ENCODE results near the gene ANKRD11. TPM values are rescaled to one million over a fixed set of nuclear protein-coding genes. Genes with fewer than 3 reads are reported as not detected.

Gene ANKRD11
- total RNA-seq, 1 experiment from 2014 or later, result 266 TPM

DNA sequence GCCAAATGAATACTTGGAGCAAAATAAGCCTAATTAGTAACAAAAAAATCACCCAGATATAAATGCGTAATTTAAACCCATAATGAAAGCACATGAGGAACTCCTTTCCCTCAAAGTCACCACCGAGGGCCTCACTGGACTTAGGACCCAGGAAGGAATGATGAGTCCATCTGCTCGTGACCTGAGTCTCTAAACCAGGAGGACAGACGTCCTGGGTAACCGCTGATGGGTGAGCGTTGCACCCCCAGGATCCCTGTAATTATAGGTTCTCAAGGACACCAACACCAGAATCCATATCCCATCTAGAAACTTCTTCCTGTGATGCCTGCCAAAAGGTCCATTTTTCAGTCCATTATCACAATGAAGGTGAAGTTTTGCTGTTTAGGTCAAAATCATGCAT lies 151.5 kb downstream of the ANKRD11 start:
- Histone ChIP-seq H3K4me2 (ENCODE audit: low read length) (peak overlapping the region; percentile 21; the same call in 1 of the 2 replicates), H3K4me3 (replicated peaks in 1 of 2; ENCODE audit: low read depth in 1 of 2, low read length in 2 of 2) (no peak overlapping the region), H2AFZ (ENCODE audit: low read depth, low read length, poor library complexity, severe bottlenecking) (no peak overlapping the region), H3K4me1 (ENCODE audit: control insufficient read depth in 1 of 2, insufficient read depth in 2 of 2, low read length in 2 of 2) (peaks cover 31 to 48% of the 10 kb centered on the region in 2 experiments), H3K9ac (ENCODE audit: low read length) (0 out of 2 replicates have a peak overlapping the region, but pooled peaks have one; percentile 9), H3K27me3 (ENCODE audit: insufficient read depth, low read length) (no peaks in the 10 kb centered on the region), H3K79me2 (ENCODE audit: insufficient read depth, low read length) (peaks cover 100% of the 10 kb centered on the region), H3K9me2 (ENCODE audit: insufficient read depth) (no peaks in the 10 kb centered on the region), H3K9me3 (ENCODE audit: control insufficient read depth in 1 of 2, insufficient read depth in 1 of 2, low read depth in 1 of 2, low read length in 2 of 2) (no peaks in the 10 kb centered on the region), H3K27ac (ENCODE audit: low read depth, low read length) (no peak overlapping the region), H4K20me1 (ENCODE audit: insufficient read depth) (peaks cover 35% of the 10 kb centered on the region; the same call in 1 of the 2 replicates), H3K36me3 (ENCODE audit: control insufficient read depth in 1 of 2, insufficient read depth in 2 of 2, low read length in 2 of 2) (no peaks in the 10 kb centered on the region)
- ATAC-seq (no peak), DNase-seq (ENCODE audit: low read depth, low spot score) (no peak)
- ChIA-PET CTCF (no interaction called here), POLR2A (no interaction called here), RAD21 (ENCODE audit: low non-redundant PET in 1 of 2, low total read pairs in 2 of 2, uncharacterized antibody in 2 of 2, unreplicated experiment in 2 of 2) (no interaction called here)
- no TSS peak for BruUV-seq (replicated peaks)
- TF ChIP-seq, protein P1, sequence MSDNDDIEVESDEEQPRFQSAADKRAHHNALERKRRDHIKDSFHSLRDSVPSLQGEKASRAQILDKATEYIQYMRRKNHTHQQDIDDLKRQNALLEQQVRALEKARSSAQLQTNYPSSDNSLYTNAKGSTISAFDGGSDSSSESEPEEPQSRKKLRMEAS (IDR thresholded peaks at IDR 0.05), result no peak
- no peak for TF ChIP-seq RAD21 (IDR thresholded peaks at IDR 0.05; ENCODE audit: low read depth)
- TF ChIP-seq SP1 (IDR thresholded peaks at IDR 0.05; ENCODE audit: low read depth), result no peak
- TF ChIP-seq YY1 (IDR thresholded peaks at IDR 0.05; ENCODE audit: extremely low read depth, insufficient replicate concordance, low read depth, low read length), result no peak
- TF ChIP-seq EGR1 (IDR thresholded peaks at IDR 0.05; ENCODE audit: low read depth), result no peak
- TF ChIP-seq POLR2AphosphoS5 (IDR thresholded peaks at IDR 0.05; ENCODE audit: low read depth, low read length), result no peak
- TF ChIP-seq TCF7L2 (IDR thresholded peaks at IDR 0.05; ENCODE audit: borderline replicate concordance, extremely low read depth, insufficient read depth, insufficient read length), result no peak
- TF ChIP-seq EZH2 (IDR thresholded peaks at IDR 0.05), result no peak
- TF ChIP-seq ELF1 (IDR thresholded peaks at IDR 0.05; ENCODE audit: borderline replicate concordance, low read depth), result no peak
- TF ChIP-seq CEBPB (IDR thresholded peaks at IDR 0.05; ENCODE audit: low read depth), result no peak
- intact Hi-C loops (cut with micrococcal nuclease), result no loop called here

DNA sequence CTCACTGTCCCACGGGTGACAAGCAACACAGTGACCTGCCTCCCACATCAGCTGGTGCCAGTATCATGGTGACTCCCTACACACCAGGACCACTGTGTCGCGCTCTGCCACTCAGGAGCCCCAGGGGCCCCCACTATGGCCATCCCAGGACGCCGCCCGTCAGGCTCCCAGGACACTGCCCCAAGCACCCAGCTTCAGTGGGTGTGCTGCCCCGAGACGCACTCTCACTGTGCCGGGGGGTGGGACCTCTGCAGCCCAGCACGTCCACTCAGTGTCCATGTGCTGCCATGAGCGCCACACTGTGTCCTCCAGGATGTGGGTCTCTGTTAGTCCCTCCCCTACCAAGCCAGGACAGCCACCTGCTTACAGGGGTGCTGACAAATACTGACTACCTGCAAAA lies 152.4 kb downstream of the ANKRD11 start:
- no peaks in the 10 kb centered on the region for H3K36me3 ChIP-seq (ENCODE audit: control insufficient read depth in 1 of 2, insufficient read depth in 2 of 2, low read length in 2 of 2)
- POLR2A ChIA-PET, result no interaction called here
- no peak for TF ChIP-seq TCF7L2 (IDR thresholded peaks at IDR 0.05; ENCODE audit: borderline replicate concordance, extremely low read depth, insufficient read depth, insufficient read length)
- no peak for TF ChIP-seq SRF (IDR thresholded peaks at IDR 0.05; ENCODE audit: low read depth)
- TF ChIP-seq, protein P2, sequence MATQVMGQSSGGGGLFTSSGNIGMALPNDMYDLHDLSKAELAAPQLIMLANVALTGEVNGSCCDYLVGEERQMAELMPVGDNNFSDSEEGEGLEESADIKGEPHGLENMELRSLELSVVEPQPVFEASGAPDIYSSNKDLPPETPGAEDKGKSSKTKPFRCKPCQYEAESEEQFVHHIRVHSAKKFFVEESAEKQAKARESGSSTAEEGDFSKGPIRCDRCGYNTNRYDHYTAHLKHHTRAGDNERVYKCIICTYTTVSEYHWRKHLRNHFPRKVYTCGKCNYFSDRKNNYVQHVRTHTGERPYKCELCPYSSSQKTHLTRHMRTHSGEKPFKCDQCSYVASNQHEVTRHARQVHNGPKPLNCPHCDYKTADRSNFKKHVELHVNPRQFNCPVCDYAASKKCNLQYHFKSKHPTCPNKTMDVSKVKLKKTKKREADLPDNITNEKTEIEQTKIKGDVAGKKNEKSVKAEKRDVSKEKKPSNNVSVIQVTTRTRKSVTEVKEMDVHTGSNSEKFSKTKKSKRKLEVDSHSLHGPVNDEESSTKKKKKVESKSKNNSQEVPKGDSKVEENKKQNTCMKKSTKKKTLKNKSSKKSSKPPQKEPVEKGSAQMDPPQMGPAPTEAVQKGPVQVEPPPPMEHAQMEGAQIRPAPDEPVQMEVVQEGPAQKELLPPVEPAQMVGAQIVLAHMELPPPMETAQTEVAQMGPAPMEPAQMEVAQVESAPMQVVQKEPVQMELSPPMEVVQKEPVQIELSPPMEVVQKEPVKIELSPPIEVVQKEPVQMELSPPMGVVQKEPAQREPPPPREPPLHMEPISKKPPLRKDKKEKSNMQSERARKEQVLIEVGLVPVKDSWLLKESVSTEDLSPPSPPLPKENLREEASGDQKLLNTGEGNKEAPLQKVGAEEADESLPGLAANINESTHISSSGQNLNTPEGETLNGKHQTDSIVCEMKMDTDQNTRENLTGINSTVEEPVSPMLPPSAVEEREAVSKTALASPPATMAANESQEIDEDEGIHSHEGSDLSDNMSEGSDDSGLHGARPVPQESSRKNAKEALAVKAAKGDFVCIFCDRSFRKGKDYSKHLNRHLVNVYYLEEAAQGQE (IDR thresholded peaks at IDR 0.05; ENCODE audit: low read depth), result no peak
- TF ChIP-seq, protein P3, sequence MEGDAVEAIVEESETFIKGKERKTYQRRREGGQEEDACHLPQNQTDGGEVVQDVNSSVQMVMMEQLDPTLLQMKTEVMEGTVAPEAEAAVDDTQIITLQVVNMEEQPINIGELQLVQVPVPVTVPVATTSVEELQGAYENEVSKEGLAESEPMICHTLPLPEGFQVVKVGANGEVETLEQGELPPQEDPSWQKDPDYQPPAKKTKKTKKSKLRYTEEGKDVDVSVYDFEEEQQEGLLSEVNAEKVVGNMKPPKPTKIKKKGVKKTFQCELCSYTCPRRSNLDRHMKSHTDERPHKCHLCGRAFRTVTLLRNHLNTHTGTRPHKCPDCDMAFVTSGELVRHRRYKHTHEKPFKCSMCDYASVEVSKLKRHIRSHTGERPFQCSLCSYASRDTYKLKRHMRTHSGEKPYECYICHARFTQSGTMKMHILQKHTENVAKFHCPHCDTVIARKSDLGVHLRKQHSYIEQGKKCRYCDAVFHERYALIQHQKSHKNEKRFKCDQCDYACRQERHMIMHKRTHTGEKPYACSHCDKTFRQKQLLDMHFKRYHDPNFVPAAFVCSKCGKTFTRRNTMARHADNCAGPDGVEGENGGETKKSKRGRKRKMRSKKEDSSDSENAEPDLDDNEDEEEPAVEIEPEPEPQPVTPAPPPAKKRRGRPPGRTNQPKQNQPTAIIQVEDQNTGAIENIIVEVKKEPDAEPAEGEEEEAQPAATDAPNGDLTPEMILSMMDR (IDR thresholded peaks at IDR 0.05 in 2 of 3, conservative IDR thresholded peaks at IDR 0.05 in 1 of 3; ENCODE audit: borderline replicate concordance in 1 of 3, insufficient read depth in 1 of 3, low read depth in 2 of 3, low read length in 2 of 3), result no peak
- TF ChIP-seq POLR2A (IDR thresholded peaks at IDR 0.05; ENCODE audit: borderline replicate concordance, extremely low read depth, insufficient read depth, insufficient read length), result no peak
- no peak for TF ChIP-seq JUND (IDR thresholded peaks at IDR 0.05)
- no peak for TF ChIP-seq FOSL1 (IDR thresholded peaks at IDR 0.05; ENCODE audit: low read depth)
- H3K9ac ChIP-seq (ENCODE audit: low read length), result no peak overlapping the region
- no peak overlapping the region for H3K4me3 ChIP-seq (replicated peaks in 1 of 2; ENCODE audit: low read depth in 1 of 2, low read length in 2 of 2)
- peaks cover 100% of the 10 kb centered on the region for H3K79me2 ChIP-seq (ENCODE audit: insufficient read depth, low read length)
- BruUV-seq (replicated peaks), result no TSS peak
- RAD21 ChIA-PET (ENCODE audit: low non-redundant PET in 1 of 2, low total read pairs in 2 of 2, uncharacterized antibody in 2 of 2, unreplicated experiment in 2 of 2), result no interaction called here
- CTCF ChIA-PET, result interaction anchor here (1.4 kb wide), 1 partner anchor 8 kb away, joined by 3 read pairs; no protein-coding TSS in a partner anchor
- no peak overlapping the region for H3K4me2 ChIP-seq (ENCODE audit: low read length)
- H4K20me1 ChIP-seq (ENCODE audit: insufficient read depth), result peaks cover 27% of the 10 kb centered on the region; the same call in 1 of the 2 replicates
- ATAC-seq, result no peak
- H3K27ac ChIP-seq (ENCODE audit: low read depth, low read length), result no peak overlapping the region; the same call in 1 of the 2 replicates
- no peaks in the 10 kb centered on the region for H3K27me3 ChIP-seq (ENCODE audit: insufficient read depth, low read length)
- intact Hi-C loops (cut with micrococcal nuclease), result no loop called here
- H3K9me2 ChIP-seq (ENCODE audit: insufficient read depth), result no peaks in the 10 kb centered on the region
- H3K4me1 ChIP-seq (ENCODE audit: control insufficient read depth in 1 of 2, insufficient read depth in 2 of 2, low read length in 2 of 2), result peaks cover 28 to 46% of the 10 kb centered on the region in 2 experiments
- no peak overlapping the region for H2AFZ ChIP-seq (ENCODE audit: low read depth, low read length, poor library complexity, severe bottlenecking)
- H3K9me3 ChIP-seq (ENCODE audit: control insufficient read depth in 1 of 2, insufficient read depth in 1 of 2, low read depth in 1 of 2, low read length in 2 of 2), result no peaks in the 10 kb centered on the region
- no peak for DNase-seq (ENCODE audit: low read depth, low spot score)

Measured in HCT116 (cell line).